Stimulated activated CD8-positive, alpha-beta memory T cell treated with anti-CD3 and anti-CD28 coated beads, Interleukin-12 subunit alpha, Interleukin-12 subunit beta, amount 100 ng/mL, for 24 hours (primary cell): ENCODE measurements around the gene C3orf33.
"Not testable (repeated sequence)": the region's sequence is repeated elsewhere in the genome, so short reads cannot be mapped to it uniquely, and the experiment has no call there.

Source experiments
- DNase-seq: peaks from one replicate; pipeline ENCODE4 v3.0.0-alpha.2; 2020; ENCODE audit errors: extremely low read depth

C3orf33 gene

GRCh38 chr3:155805802-155806618, at the start of gene C3orf33:
C3orf33 (minus strand) TSS chr3:155806278; CDS start chr3:155806252, 26 bp downstream.
- DNase-seq = peak; percentile 49

DNA sequence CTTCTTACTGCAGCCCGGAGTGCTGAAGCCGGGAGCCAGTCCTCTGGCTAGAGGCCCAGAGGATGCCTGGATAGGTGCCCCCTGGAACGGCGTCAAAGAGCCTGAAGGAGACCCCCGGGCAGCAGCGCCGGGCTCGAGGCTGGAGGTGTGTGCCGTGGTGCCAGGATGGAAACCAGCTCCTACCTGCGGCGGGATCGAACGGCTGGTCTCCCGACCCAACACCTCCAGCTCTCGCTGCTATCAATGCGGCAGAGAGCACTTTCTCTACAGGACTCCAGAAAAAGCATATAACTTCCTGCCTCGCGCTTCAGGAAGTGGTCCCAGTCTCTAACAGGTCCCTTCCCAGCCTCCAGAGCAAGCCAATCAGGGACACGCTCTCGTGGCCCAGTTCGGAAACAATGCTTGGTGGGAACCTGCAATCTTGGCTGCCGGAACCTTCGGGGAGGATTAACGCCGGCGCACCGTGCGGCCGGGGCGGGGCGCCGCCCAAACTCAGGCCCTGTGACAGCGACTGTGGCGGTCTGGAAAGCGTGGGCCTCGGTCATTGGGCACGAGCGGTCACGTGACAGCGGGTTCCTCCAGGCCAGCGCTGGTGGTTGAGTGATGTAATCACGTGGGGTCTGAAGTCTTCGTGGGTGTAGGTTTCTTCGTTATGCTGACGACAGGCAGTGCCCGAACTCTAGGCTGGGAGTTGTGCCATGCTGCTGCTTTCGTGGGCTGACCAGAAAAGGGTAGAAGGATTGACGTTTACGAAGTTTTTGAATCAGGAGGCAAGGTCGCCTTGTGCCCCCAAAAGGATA, 48.3 kb upstream of the C3orf33 start, which contains the start of gene SLC33A1:
TSS of gene SLC33A1 (minus strand) at position 287 of the 800 bp plus-strand sequence. CDS start 430 bp downstream, outside the sequence.
- peak; percentile 98 for DNase-seq

GRCh38 chr3:155853214-155854140, 47.4 kb upstream of the C3orf33 start:
- peak; percentile 5 for DNase-seq

DNA sequence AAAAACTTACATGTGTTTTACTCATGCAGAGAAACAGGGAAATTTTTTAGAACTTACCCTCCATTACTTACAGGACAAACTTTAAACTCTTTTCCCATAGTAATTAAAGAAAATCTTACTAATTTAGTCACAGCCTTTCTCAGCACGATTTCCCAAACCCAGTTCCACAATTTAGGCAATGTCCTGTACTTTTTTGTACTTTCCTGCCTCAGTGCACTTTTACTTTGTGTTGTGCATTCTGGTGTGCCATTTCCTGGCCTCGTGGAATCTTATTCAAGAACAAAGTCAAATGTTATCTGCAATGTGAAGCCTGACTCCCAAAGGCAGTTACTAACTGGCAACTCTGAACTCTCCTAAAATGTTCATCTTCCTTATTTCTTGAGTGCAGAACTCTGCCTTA, 46.3 kb upstream of the C3orf33 start:
- no peak for DNase-seq

- DNase-seq = not testable (repeated sequence)
Measured at GRCh38 chr3:155849404-155849803, 43.3 kb upstream of the C3orf33 start.

- no peak for DNase-seq
Measured at GRCh38 chr3:155847993-155848392, 41.9 kb upstream of the C3orf33 start.

GRCh38 chr3:155846119-155846518, 40.0 kb upstream of the C3orf33 start:
- DNase-seq = no peak

DNA sequence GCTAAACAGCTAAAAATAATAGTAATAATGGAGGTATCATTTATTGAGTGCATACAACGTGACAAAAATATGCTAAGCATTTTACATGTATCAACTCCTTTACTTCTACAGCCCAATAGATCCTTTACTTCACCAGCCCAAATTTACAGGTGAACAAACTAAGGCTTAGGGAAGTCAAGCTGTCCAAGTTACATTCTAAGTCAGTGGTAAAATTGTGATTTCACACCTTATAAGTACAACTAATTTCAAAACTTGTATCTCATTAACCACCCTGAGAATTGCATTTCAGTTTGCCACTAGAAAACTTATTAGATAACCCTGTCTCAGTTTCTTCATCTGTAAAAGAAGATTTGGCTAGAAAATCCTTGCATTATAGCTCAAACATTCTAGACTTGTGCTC, 37.5 kb upstream of the C3orf33 start:
- no peak for DNase-seq

DNA sequence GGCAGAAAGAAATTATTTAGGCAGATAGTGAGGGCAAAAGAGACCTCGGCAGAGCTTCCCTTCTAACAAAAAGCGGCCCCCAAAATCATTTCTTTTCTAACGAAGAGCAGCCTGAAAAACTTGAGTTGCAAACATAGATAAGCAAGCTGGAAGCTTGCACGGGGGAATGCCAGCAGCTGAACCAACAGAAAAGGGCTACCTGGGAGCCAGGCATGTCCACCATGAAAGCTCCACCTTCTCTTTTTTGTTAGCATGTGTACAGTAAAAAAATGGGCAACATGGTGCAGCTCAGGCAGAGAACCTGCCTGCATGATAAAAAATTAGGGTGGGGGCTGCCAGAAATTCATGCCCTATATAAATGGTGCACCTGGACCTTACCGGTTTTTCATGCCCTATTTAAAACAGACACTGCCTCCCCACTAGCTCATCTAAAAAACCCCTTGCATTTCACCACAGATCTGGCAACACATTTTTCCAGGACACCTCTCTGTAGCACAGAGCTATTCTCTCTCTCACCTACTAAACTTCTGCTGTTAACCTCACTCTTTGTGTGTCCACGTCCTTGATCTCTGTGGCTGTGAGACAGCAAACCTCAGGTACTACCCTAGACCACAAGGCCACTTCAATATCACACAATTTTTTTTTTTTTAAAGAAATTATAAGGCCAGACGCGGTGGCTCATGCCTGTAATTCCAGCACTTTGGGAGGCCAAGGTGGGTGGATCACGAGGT, 29.4 kb upstream of the C3orf33 start:
- no peak for DNase-seq

DNA sequence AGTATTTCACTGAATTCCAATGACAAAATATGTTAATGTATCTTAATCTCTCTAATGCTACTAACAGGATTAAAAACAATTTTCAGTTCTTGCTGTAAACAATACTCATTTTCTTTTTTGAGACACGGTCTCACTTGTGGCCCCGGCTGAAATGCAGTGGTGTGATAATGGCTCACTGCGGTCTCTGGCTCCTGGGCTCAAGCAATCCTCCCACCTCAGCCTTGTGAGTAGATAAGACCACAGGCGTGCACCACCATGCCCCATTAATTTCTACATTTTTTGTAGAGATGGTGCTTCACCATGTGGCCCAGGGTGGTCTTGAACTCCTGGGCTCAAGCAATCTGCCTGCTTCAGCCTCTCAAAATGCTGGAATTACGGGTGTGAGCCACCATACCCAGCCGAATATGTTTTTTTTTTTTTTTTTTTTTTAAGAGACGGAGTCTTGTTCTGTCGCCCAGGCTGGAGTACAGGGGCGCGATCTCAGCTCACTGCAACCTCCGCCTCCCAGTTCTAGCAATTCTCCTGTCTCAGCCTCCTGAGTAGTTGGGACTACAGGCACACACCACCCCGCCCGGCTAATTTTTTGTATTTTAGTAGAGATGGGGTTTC, 22.5 kb upstream of the C3orf33 start:
- DNase-seq = not testable (repeated sequence)

GRCh38 chr3:155815030-155815545, 9.0 kb upstream of the C3orf33 start:
- no peak for DNase-seq

GRCh38 chr3:155813224-155813623, 7.1 kb upstream of the C3orf33 start:
- DNase-seq = not testable (repeated sequence)

DNA sequence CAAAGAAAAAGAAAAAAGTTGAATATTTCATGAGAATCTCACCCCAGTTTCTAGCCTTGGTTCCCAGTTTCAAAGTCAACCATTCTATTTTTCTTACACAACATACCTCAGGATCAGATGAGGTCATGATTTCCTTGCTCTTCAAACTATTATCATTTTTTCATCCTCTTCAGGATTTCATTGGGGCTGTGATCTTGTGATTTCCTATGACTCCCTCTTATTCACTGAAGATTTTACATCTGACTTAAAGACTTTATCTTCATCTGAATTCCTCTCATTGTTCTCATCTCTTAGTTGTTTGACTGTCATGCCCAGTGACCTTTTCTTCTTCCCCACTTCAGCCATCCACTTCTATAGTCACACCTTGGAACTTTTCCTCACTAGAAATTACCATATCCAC, 3.1 kb upstream of the C3orf33 start:
- no peak for DNase-seq

GRCh38 chr3:155807823-155808222, 1.7 kb upstream of the C3orf33 start:
- DNase-seq = no peak

GRCh38 chr3:155805204-155805801, 775 bp downstream of the C3orf33 start:
- no peak for DNase-seq

DNA sequence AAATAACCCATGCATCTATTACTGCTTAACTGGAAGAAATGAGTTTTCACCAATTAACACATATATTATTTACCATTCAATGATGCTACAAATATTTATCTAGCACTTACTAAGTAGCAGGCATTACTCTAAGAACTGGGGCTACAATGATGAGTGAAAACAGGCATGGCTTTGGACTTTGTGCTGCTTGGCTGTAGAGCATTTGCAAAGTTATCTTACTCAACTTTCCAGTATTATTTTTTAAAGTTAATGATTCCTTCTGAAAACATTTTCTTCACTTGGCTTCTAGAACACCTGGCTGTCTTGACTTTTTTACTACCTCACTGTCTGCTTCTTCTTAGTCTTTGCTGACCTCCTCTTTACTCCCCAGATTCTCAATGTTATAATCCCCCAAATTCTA, 1.8 kb downstream of the C3orf33 start:
- no peak for DNase-seq

GRCh38 chr3:155792532-155792931, 13.5 kb downstream of the C3orf33 start:
- no peak for DNase-seq

DNA sequence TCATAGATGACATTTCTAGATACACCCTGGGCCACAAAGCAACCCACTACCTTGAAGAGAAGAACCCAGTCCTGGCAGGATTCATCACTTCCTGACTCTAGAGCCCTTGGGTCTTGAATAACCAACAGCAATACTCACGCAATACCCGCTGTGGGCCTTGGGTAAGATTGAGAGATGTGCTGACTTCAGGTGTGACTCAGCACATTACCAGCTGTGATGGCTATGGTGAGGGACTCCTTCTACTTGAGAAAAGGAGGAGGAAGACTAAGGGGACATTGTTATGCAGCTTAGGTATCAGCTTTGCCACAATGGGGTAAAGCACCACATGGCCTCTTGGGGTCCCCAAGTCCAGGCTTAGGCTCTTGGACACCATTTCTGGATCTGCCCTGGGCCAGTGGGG, 14.9 kb downstream of the C3orf33 start:
- DNase-seq = no peak

GRCh38 chr3:155790272-155790925, 15.7 kb downstream of the C3orf33 start:
- no peak for DNase-seq
